H9 (cell line): ENCODE measurements around the gene DDX27. TPM values are rescaled to one million over a fixed set of nuclear protein-coding genes. Genes with fewer than 3 reads are reported as not detected.

Experiments
- DNase-seq: peaks from one replicate; pipeline ENCODE4 v3.0.0-alpha.2; 2017
- H2AFZ ChIP-seq: one replicate; pipeline ENCODE4 v1.6.1; 2013; ENCODE audit warnings: mild to moderate bottlenecking, low read length, control low read depth, moderate library complexity
- H2AK5ac ChIP-seq: 2 replicates; pipeline ENCODE4 v1.6.1; 2013; ENCODE audit warnings: low read length, control low read depth, mixed read lengths; ENCODE audit not compliant: insufficient read length
- H2BK120ac ChIP-seq: one replicate; pipeline ENCODE4 v1.6.1; 2013; ENCODE audit warnings: low read depth, mild to moderate bottlenecking, low read length, control low read depth, inconsistent platforms; ENCODE audit not compliant: poor library complexity, severe bottlenecking
- H2BK12ac ChIP-seq: 2 replicates; pipeline ENCODE4 v1.6.1; 2013; ENCODE audit warnings: low read length, control low read depth, mixed read lengths, low read depth; ENCODE audit not compliant: insufficient read length
- H2BK15ac ChIP-seq: 2 replicates; pipeline ENCODE4 v1.6.1; 2013; ENCODE audit warnings: low read depth, low read length, control low read depth
- H2BK20ac ChIP-seq: one replicate; pipeline ENCODE4 v1.6.1; 2013; ENCODE audit warnings: low read depth, mild to moderate bottlenecking, low read length, control low read depth, inconsistent platforms; ENCODE audit not compliant: poor library complexity, severe bottlenecking
- H2BK5ac ChIP-seq: 2 replicates; pipeline ENCODE4 v1.6.1; 2013; ENCODE audit warnings: low read length, control low read depth, mixed read lengths; ENCODE audit not compliant: insufficient read length
- H3K14ac ChIP-seq: 2 replicates; pipeline ENCODE4 v1.6.1; 2013; ENCODE audit warnings: low read length, control low read depth; ENCODE audit not compliant: insufficient read depth
- H3K18ac ChIP-seq: 2 replicates; pipeline ENCODE4 v1.6.1; 2013; ENCODE audit warnings: low read depth, mild to moderate bottlenecking, mixed read lengths, low read length, control low read depth; ENCODE audit not compliant: insufficient read length
- H3K23ac ChIP-seq: 2 replicates; pipeline ENCODE4 v1.6.1; 2013; ENCODE audit warnings: low read length, control low read depth, mixed read lengths, low read depth; ENCODE audit not compliant: insufficient read length
- H3K23me2 ChIP-seq: 2 replicates; pipeline ENCODE4 v1.6.1; 2013; ENCODE audit warnings: low read depth, mild to moderate bottlenecking, mixed read lengths, low read length, control low read depth; ENCODE audit not compliant: insufficient read length, poor library complexity, severe bottlenecking
- H3K27ac ChIP-seq: 2 replicates; pipeline ENCODE4 v1.5.1; 2013; ENCODE audit warnings: low read length, control low read depth, mixed read lengths, low read depth; ENCODE audit not compliant: insufficient read length
- H3K27me3 ChIP-seq: 2 replicates; pipeline ENCODE4 v1.6.1; 2013; ENCODE audit warnings: low read length, control low read depth, inconsistent platforms; ENCODE audit not compliant: insufficient read depth
- H3K4ac ChIP-seq: 2 replicates; pipeline ENCODE4 v1.6.1; 2013; ENCODE audit warnings: low read depth, mild to moderate bottlenecking, control low read depth, inconsistent platforms, low read length, moderate library complexity
- H3K4me1 ChIP-seq: 2 replicates; pipeline ENCODE4 v1.6.1; 2013; ENCODE audit warnings: low read length, control low read depth, inconsistent platforms; ENCODE audit not compliant: insufficient read depth
- H3K4me2 ChIP-seq: 2 replicates; pipeline ENCODE4 v1.6.1; 2013; ENCODE audit warnings: low read length, control low read depth, mixed read lengths; ENCODE audit not compliant: insufficient read length, insufficient read depth
- H3K56ac ChIP-seq: 2 replicates; pipeline ENCODE4 v1.6.1; 2013; ENCODE audit warnings: low read depth, mild to moderate bottlenecking, mixed read lengths, low read length, control low read depth; ENCODE audit not compliant: insufficient read length
- H3K79me1 ChIP-seq: 2 replicates; pipeline ENCODE4 v1.6.1; 2013; ENCODE audit warnings: low read depth, mild to moderate bottlenecking, moderate library complexity, low read length, control low read depth, inconsistent platforms; ENCODE audit not compliant: insufficient read depth, poor library complexity, severe bottlenecking
- H3K79me2 ChIP-seq: 2 replicates; pipeline ENCODE4 v1.6.1; 2013; ENCODE audit warnings: low read length, control low read depth, inconsistent platforms; ENCODE audit not compliant: insufficient read depth
- H3K9ac ChIP-seq: 2 replicates; pipeline ENCODE4 v1.6.1; 2013; ENCODE audit warnings: low read length, control low read depth, mixed read lengths; ENCODE audit not compliant: insufficient read length; ENCODE audit errors: extremely low read depth
- H3K9me3 ChIP-seq: one replicate; pipeline ENCODE4 v1.6.1; 2013; ENCODE audit warnings: low read depth, low read length, inconsistent platforms; ENCODE audit not compliant: control insufficient read depth
- H3T11ph ChIP-seq: one replicate; pipeline ENCODE4 v1.6.1; 2013; ENCODE audit warnings: mild to moderate bottlenecking, low read length, control low read depth, inconsistent platforms
- H4K20me1 ChIP-seq: one replicate; pipeline ENCODE4 v1.6.1; 2013; ENCODE audit not compliant: control insufficient read depth, insufficient read length, insufficient read depth
- H4K5ac ChIP-seq: 2 replicates; pipeline ENCODE4 v1.6.1; 2013; ENCODE audit warnings: low read depth, mild to moderate bottlenecking, mixed read lengths, low read length, control low read depth; ENCODE audit not compliant: insufficient read length
- H4K8ac ChIP-seq: replicated peaks from 2 replicates; pipeline ENCODE4 v1.6.1; 2013; ENCODE audit warnings: low read length, control low read depth, mixed read lengths, low read depth; ENCODE audit not compliant: insufficient read length
- H4K91ac ChIP-seq: 2 replicates; pipeline ENCODE4 v1.6.1; 2013; ENCODE audit warnings: low read depth, mild to moderate bottlenecking, moderate library complexity, mixed read lengths, low read length, control low read depth; ENCODE audit not compliant: insufficient read length
- H3K27ac Mint-ChIP-seq, 3 experiments: 2 replicates in 2 of 3; 3 replicates in 1 of 3; pipeline ENCODE4 v1.8.0; 2020 to 2021; ENCODE audit warnings: mixed read lengths in 3 of 3, mild to moderate bottlenecking in 1 of 3, moderate library complexity in 1 of 3
- H3K27me3 Mint-ChIP-seq: 2 replicates; pipeline ENCODE4 v1.8.0; 2021; ENCODE audit warnings: low read depth, mild to moderate bottlenecking, moderate library complexity, mixed read lengths
- H3K36me3 Mint-ChIP-seq, 3 experiments: 2 replicates in 2 of 3; 3 replicates in 1 of 3; pipeline ENCODE4 v1.8.0; 2020 to 2021; ENCODE audit warnings: low read depth in 3 of 3, mixed read lengths in 3 of 3; ENCODE audit not compliant: insufficient read depth in 1 of 3
- H3K4me1 Mint-ChIP-seq, 2 experiments: 2 replicates each; pipeline ENCODE4 v1.8.0; 2020; ENCODE audit warnings: mixed read lengths in 2 of 2
- H3K4me3 Mint-ChIP-seq, 2 experiments: 2 replicates in 1 of 2; 3 replicates in 1 of 2; pipeline ENCODE4 v1.8.0; 2020 to 2021; ENCODE audit warnings: mild to moderate bottlenecking in 2 of 2, mixed read lengths in 2 of 2, moderate library complexity in 1 of 2
- H3K9me3 Mint-ChIP-seq, 2 experiments: 2 replicates in 1 of 2; 3 replicates in 1 of 2; pipeline ENCODE4 v1.8.0; 2020; ENCODE audit warnings: mild to moderate bottlenecking in 2 of 2, mixed read lengths in 2 of 2, moderate library complexity in 1 of 2
- WGBS: extraction: QIAGEN DNeasy Blood & Tissue Kit; methylation state at CpG from one replicate; pipeline ENCODE4 v1.1.7; 2013; ENCODE audit warnings: missing lambda C conversion rate, low lambda C conversion rate, mixed read lengths; ENCODE audit not compliant: insufficient read length; ENCODE audit errors: extremely low coverage; 5-methylcytosine and 5-hydroxymethylcytosine counted together
- total RNA-seq: library from RNA; stranded (reverse); gene quantifications from 2 replicates; pipeline ENCODE4 v1.2.1, GENCODE V29; 2021
- TF ChIP-seq, protein P1 (sequence below): fragments of 200-600 bp; sonication (generic); conservative IDR thresholded peaks from 3 replicates; pipeline ENCODE4 v1.8.0; 2021; ENCODE audit warnings: antibody characterized with exemption, mild to moderate bottlenecking

DDX27 gene
- total RNA-seq, 1 experiment from 2014 or later = 46.9 TPM

DNA sequence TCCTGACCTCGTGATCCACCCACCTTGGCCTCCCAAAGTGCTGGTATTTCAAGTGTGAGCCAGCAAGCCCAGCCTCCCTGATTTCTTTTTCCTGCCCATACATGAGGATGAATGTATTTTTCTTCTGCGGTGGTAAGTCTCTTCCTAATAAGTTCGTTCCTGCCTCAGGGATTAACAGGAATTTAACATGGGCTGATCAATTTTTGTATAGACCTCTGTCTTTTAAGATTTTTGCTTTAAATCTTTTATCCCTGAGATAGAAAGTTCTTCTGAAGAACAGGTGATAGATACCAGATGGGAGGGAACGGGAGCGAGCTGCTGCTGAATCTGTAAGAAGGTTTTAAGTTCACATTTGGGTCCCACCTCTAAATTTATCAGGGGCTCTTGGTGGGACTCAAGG is 65.6 kb downstream of the DDX27 start:
- Mint-ChIP-seq H3K9me3 (peaks cover 14 to 21% of the 10 kb centered on the region in 2 experiments), H3K27ac (peak overlapping the region in 2 of 3 experiments; percentile 44 to 97; a peak in 3 of 7 replicates), H3K36me3 (peaks cover 90 to 100% (median 99%) of the 10 kb centered on the region in 3 experiments), H3K27me3 (peaks cover 5% of the 10 kb centered on the region), H3K4me3 (peak overlapping the region; percentile 99), H3K4me1 (peaks cover 71 to 86% of the 10 kb centered on the region in 2 experiments)
- no peak overlapping the region for H3K9ac ChIP-seq
- no peak overlapping the region for H4K8ac ChIP-seq
- no peaks in the 10 kb centered on the region for H3K79me1 ChIP-seq
- no peak overlapping the region for H2BK12ac ChIP-seq
- H3K79me2 ChIP-seq = peaks cover 54% of the 10 kb centered on the region
- H3K4me1 ChIP-seq = no peaks in the 10 kb centered on the region
- H4K91ac ChIP-seq = no peak overlapping the region
- H3K18ac ChIP-seq = no peak overlapping the region
- H3K27me3 ChIP-seq = no peaks in the 10 kb centered on the region
- H3K4me2 ChIP-seq = peak overlapping the region; percentile 100
- H2AFZ ChIP-seq = no peak overlapping the region
- no peak overlapping the region for H2AK5ac ChIP-seq
- no peak overlapping the region for H3K23ac ChIP-seq
- WGBS = no CpG with 5 or more reads among the region's 5 CpGs
- H3K9me3 ChIP-seq = no peaks in the 10 kb centered on the region
- H3K56ac ChIP-seq = no peak overlapping the region
- no peak overlapping the region for H3K27ac ChIP-seq
- H3K4ac ChIP-seq = no peak overlapping the region
- no peak for DNase-seq
- H3K23me2 ChIP-seq = peaks cover 26% of the 10 kb centered on the region
- no peak overlapping the region for H2BK5ac ChIP-seq
- H2BK15ac ChIP-seq = no peak overlapping the region
- no peak overlapping the region for H3T11ph ChIP-seq
- H3K14ac ChIP-seq = no peak overlapping the region
- no peak overlapping the region for H2BK120ac ChIP-seq
- H4K20me1 ChIP-seq = no peaks in the 10 kb centered on the region
- TF ChIP-seq, protein P1, sequence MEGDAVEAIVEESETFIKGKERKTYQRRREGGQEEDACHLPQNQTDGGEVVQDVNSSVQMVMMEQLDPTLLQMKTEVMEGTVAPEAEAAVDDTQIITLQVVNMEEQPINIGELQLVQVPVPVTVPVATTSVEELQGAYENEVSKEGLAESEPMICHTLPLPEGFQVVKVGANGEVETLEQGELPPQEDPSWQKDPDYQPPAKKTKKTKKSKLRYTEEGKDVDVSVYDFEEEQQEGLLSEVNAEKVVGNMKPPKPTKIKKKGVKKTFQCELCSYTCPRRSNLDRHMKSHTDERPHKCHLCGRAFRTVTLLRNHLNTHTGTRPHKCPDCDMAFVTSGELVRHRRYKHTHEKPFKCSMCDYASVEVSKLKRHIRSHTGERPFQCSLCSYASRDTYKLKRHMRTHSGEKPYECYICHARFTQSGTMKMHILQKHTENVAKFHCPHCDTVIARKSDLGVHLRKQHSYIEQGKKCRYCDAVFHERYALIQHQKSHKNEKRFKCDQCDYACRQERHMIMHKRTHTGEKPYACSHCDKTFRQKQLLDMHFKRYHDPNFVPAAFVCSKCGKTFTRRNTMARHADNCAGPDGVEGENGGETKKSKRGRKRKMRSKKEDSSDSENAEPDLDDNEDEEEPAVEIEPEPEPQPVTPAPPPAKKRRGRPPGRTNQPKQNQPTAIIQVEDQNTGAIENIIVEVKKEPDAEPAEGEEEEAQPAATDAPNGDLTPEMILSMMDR = no peak
- H2BK20ac ChIP-seq = no peak overlapping the region
- H4K5ac ChIP-seq = no peak overlapping the region
